Smooth muscle cell (in vitro differentiated cells): Measurements from ENCODE around the gene AMY2A. TPM values are rescaled to one million over a fixed set of nuclear protein-coding genes. Genes with fewer than 3 reads are reported as not detected.
"Not testable (repeated sequence)": the region's sequence is repeated elsewhere in the genome, so short reads cannot be mapped to it uniquely, and the experiment has no call there.

Experiments
- DNase-seq: peaks from one replicate; lab custom pipeline; 2025; ENCODE audit not compliant: unreplicated experiment; lab: John Stamatoyannopoulos, UW
- H2AFZ ChIP-seq: fragments of 200-600 bp; sonication (generic); 2 replicates; pipeline ENCODE4 v1.6.0; 2016; ENCODE audit warnings: antibody characterized with exemption, low read depth, mild to moderate bottlenecking
- H3F3A ChIP-seq: fragments of 200-600 bp; sonication (generic); 2 replicates; pipeline ENCODE4 v1.6.0; 2017; ENCODE audit warnings: antibody characterized with exemption, low read depth
- H3K27ac ChIP-seq: fragments of 200-600 bp; sonication (generic); 2 replicates; pipeline ENCODE4 v1.5.1; 2016; ENCODE audit warnings: low read depth, mild to moderate bottlenecking
- H3K27me3 ChIP-seq: fragments of 200-600 bp; sonication (generic); 2 replicates; pipeline ENCODE4 v1.6.1; 2016; ENCODE audit warnings: low read depth, mild to moderate bottlenecking
- H3K36me3 ChIP-seq: fragments of 200-600 bp; sonication (generic); 2 replicates; pipeline ENCODE4 v1.5.1; 2016; ENCODE audit warnings: low read depth
- H3K4me1 ChIP-seq: fragments of 200-600 bp; sonication (generic); 2 replicates; pipeline ENCODE4 v1.5.1; 2016; ENCODE audit warnings: low read depth
- H3K4me2 ChIP-seq: fragments of 200-600 bp; sonication (generic); 2 replicates; pipeline ENCODE4 v1.6.0; 2016; ENCODE audit warnings: mild to moderate bottlenecking
- H3K4me3 ChIP-seq: fragments of 200-600 bp; sonication (generic); 2 replicates; pipeline ENCODE4 v1.5.1; 2016; ENCODE audit warnings: mild to moderate bottlenecking
- H3K79me2 ChIP-seq: fragments of 200-600 bp; sonication (generic); 2 replicates; pipeline ENCODE4 v1.6.0; 2016; ENCODE audit warnings: low read depth, mild to moderate bottlenecking
- H3K9ac ChIP-seq: fragments of 200-600 bp; sonication (generic); 2 replicates; pipeline ENCODE4 v1.6.0; 2016; ENCODE audit warnings: low read depth
- H3K9me3 ChIP-seq: fragments of 200-600 bp; sonication (generic); replicated peaks from 2 replicates; pipeline ENCODE4 v1.5.1; 2016; ENCODE audit warnings: low read depth
- H4K20me1 ChIP-seq: fragments of 200-600 bp; sonication (generic); 2 replicates; pipeline ENCODE4 v1.6.0; 2016; ENCODE audit warnings: low read depth
- WGBS: methylation state at CpG from one replicate; pipeline ENCODE4 v1.1.7; 2016; ENCODE audit warnings: low lambda C conversion rate; 5-methylcytosine and 5-hydroxymethylcytosine counted together
- polyA plus RNA-seq: library from polyadenylated mRNA; unstranded; fragments of >200 nt; fragmentation: Nextera tagmentation; extraction: Ambion mirVana; gene quantifications from 2 replicates; pipeline ENCODE4 v1.2.1, GENCODE V29; 2016
- total RNA-seq: library from RNA; depleted of rRNA; stranded (reverse); fragments of >200 nt; gene quantifications from 2 replicates; pipeline ENCODE4 v1.2.3, GENCODE V29; 2014
- TF ChIP-seq, protein P1 (sequence below): fragments of 200-600 bp; sonication (generic); IDR thresholded peaks from 2 replicates; pipeline ENCODE4 v1.5.1; 2017; ENCODE audit warnings: borderline replicate concordance, mild to moderate bottlenecking, antibody characterized with exemption; ENCODE audit not compliant: insufficient read depth, poor library complexity, severe bottlenecking

Gene AMY2A
- total and polyA plus RNA-seq, 2 experiments from 2014 or later, result not detected

DNA sequence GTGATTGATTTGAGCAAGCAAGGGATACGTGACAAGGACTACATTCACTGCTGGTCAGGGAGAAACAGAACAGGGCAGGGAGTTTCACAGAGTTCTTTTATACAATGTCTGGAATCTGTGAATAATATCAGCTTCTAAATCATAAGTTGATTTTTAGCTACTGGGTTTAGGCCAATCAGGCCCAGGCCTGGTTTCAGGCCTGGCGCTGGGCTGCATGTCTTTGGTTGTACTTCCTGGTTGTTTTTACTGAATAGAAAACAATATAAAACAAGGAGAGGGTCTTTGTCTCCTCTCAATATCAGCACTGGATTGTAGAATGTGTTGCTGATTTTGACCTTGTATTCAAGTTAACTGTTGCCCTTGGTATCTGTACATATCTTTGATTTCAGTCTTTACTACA is 865 bp upstream of the AMY2A start:
- no peak overlapping the region for H3K9ac ChIP-seq
- DNase-seq, result no peak
- H3F3A ChIP-seq, result no peaks in the 10 kb centered on the region
- TF ChIP-seq, protein P1, sequence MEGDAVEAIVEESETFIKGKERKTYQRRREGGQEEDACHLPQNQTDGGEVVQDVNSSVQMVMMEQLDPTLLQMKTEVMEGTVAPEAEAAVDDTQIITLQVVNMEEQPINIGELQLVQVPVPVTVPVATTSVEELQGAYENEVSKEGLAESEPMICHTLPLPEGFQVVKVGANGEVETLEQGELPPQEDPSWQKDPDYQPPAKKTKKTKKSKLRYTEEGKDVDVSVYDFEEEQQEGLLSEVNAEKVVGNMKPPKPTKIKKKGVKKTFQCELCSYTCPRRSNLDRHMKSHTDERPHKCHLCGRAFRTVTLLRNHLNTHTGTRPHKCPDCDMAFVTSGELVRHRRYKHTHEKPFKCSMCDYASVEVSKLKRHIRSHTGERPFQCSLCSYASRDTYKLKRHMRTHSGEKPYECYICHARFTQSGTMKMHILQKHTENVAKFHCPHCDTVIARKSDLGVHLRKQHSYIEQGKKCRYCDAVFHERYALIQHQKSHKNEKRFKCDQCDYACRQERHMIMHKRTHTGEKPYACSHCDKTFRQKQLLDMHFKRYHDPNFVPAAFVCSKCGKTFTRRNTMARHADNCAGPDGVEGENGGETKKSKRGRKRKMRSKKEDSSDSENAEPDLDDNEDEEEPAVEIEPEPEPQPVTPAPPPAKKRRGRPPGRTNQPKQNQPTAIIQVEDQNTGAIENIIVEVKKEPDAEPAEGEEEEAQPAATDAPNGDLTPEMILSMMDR, result no peak
- no peaks in the 10 kb centered on the region for H3K27me3 ChIP-seq
- no peak overlapping the region for H2AFZ ChIP-seq
- H3K4me1 ChIP-seq, result no peaks in the 10 kb centered on the region
- H3K9me3 ChIP-seq, result no peaks in the 10 kb centered on the region
- no peaks in the 10 kb centered on the region for H3K79me2 ChIP-seq
- no peak overlapping the region for H3K4me3 ChIP-seq
- H3K27ac ChIP-seq, result no peak overlapping the region
- no peaks in the 10 kb centered on the region for H4K20me1 ChIP-seq
- H3K4me2 ChIP-seq, result no peak overlapping the region
- H3K36me3 ChIP-seq, result no peaks in the 10 kb centered on the region
- 89% methylated on average over 2 of the region's 2 CpGs for WGBS

DNA sequence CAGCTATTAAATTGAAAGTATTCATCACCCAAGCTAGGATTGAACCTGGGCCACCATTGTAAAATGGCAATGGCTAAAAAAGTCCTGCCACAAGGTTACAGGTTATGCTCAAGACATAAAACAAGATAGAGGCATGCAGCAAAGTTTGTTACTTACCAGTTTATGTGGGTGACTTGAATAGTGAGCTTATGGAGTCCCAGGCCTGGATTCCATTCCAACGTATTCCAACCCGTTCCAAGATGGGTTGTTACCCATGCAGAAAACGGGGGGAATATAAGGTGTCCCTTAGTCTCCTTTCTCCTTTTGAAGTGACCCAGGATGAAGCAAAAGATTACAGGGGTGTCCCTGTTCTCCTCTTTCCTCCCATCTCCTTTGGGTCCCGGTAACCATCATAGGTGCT is 10.2 kb downstream of the AMY2A start:
- 77% methylated on average over 4 of the region's 4 CpGs for WGBS
- H3K27ac ChIP-seq, H3K4me3 ChIP-seq, H2AFZ ChIP-seq, H3F3A ChIP-seq, H3K27me3 ChIP-seq, H4K20me1 ChIP-seq, H3K9me3 ChIP-seq, H3K79me2 ChIP-seq, H3K36me3 ChIP-seq, H3K9ac ChIP-seq, DNase-seq, H3K4me1 ChIP-seq, H3K4me2 ChIP-seq: not testable (repeated sequence)

DNA sequence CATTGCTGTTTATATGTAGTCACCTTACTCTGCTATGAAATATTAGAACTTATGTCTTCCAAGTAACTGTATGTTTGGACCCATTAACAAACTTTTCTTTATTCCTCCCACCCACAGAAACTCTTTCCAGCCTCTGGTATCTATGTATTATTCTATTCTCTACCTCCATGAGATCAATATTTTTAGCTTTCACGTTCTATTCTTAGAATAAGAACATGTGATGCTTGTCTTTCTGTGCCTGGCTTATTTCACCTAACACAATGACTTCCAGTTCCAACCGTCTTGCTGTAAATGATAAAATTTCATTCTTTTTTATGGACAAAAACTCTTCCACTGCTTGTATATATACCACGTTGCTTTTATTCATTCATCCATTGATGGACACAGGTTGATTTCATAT is 24.0 kb downstream of the AMY2A start:
- DNase-seq, H2AFZ ChIP-seq, H3K4me1 ChIP-seq, H3K9ac ChIP-seq, H3K27ac ChIP-seq, H3K36me3 ChIP-seq, H3K79me2 ChIP-seq, H3K27me3 ChIP-seq, H3K4me3 ChIP-seq, H4K20me1 ChIP-seq, H3F3A ChIP-seq, H3K4me2 ChIP-seq, H3K9me3 ChIP-seq: not testable (repeated sequence)
- no CpG with 5 or more reads among the region's 3 CpGs for WGBS

DNA sequence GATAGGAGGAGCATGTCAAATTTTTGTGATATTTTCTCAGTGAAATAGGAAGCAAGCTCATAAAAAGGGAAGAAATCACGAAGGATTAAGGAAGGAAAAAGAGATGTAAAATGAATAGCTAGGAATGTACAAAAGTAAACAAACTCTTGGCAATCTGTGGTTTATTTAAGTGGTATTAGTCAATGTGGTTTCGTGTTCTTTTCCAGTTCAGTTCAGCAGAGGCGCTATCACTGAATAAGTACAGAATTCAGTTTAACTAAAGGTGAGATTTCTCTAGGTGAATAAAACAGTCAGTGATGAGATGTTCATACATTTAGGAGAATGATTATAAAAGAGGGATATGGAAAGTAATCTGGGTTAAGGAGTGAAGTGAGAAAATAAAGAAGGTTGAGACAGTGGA is 26.7 kb downstream of the AMY2A start:
- H4K20me1 ChIP-seq, H3F3A ChIP-seq, H3K4me1 ChIP-seq, H3K9ac ChIP-seq, H3K36me3 ChIP-seq, H3K27ac ChIP-seq, H3K4me3 ChIP-seq, H3K9me3 ChIP-seq, H2AFZ ChIP-seq, H3K4me2 ChIP-seq, H3K27me3 ChIP-seq, DNase-seq, H3K79me2 ChIP-seq: not testable (repeated sequence)
- no CpG with 5 or more reads among the region's 3 CpGs for WGBS

DNA sequence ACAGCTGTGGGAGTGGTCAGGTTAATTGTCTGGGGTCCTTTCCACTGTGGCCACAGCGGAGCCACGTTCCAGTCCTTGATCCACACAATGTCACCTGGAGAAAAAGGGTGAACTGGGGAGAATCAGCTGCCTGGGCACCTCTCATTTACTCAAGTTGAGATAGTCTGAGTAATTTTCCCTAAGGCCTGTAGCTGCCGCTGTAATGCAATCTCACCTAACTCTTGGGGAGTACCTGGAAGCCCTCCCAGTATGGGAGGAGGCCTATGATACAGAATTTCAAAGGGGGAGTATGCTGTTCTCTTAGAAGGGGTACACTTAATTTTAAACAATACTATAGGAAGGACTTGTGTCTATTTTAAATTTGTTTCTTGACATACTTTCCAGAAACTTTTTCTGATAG is 33.1 kb downstream of the AMY2A start:
- WGBS, result no CpG with 5 or more reads among the region's 3 CpGs
- not testable (repeated sequence) for H3K4me1 ChIP-seq, H3K9me3 ChIP-seq, H3K4me3 ChIP-seq, H3K27me3 ChIP-seq, DNase-seq, H3K27ac ChIP-seq, H4K20me1 ChIP-seq, H3K4me2 ChIP-seq, H3F3A ChIP-seq, H3K9ac ChIP-seq, H2AFZ ChIP-seq, H3K79me2 ChIP-seq, H3K36me3 ChIP-seq

DNA sequence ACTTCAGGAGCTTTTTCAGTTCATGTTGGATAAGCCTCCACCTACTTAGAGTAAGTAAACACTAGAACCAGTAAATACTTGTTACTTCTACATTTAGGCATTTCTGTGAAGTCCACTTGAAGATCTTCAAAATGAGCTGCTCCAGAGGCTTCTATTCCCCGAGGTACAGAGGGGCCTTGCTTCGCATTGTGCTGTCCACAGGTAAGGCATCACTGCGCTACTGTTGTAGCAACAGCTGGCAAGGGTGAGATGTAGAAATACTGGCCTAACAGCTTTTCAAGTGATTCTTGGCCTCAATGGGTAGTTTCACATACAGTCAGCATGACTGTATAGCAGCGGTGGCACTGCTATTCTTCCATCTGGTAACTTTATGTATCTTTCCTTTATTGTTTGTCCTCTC is 33.7 kb downstream of the AMY2A start:
- not testable (repeated sequence) for DNase-seq
- whole genome bisulfite sequencing, result no CpG with 5 or more reads among the region's 4 CpGs

DNA sequence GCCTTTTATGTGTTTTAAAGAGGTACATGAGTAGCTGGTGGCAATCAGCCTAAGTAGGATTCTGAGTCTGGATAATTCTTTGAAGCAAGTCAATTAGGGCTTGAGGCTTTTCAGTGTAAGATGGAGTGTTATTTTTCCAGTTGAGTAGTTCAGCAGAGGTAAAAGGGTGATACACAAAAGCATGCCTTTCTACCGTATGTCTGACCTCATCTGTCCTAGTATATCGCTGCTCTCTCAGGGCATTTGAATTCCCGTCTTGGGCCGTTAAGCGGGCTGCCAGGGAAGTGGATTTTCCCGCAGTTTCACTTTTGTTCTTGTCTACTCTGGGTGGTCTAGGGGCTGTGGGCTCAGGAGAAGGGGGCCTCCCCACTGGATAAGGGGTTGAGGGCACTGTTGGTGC is 36.9 kb downstream of the AMY2A start:
- H3K9ac ChIP-seq, DNase-seq, H2AFZ ChIP-seq, H3K27me3 ChIP-seq, H3K4me1 ChIP-seq, H3K79me2 ChIP-seq, H3K36me3 ChIP-seq, H3K27ac ChIP-seq, H4K20me1 ChIP-seq, H3K4me2 ChIP-seq, H3K9me3 ChIP-seq, H3K4me3 ChIP-seq, H3F3A ChIP-seq: not testable (repeated sequence)
- no CpG with 5 or more reads among the region's 6 CpGs for WGBS

More for the DNA sequence above, 33.7 kb downstream of the AMY2A start:
- H3K79me2 ChIP-seq, H3F3A ChIP-seq, H3K4me3 ChIP-seq, H3K4me1 ChIP-seq, H4K20me1 ChIP-seq, H3K27me3 ChIP-seq, H2AFZ ChIP-seq, H3K36me3 ChIP-seq, H3K27ac ChIP-seq, H3K4me2 ChIP-seq, H3K9ac ChIP-seq, H3K9me3 ChIP-seq: not testable (repeated sequence)

DNA sequence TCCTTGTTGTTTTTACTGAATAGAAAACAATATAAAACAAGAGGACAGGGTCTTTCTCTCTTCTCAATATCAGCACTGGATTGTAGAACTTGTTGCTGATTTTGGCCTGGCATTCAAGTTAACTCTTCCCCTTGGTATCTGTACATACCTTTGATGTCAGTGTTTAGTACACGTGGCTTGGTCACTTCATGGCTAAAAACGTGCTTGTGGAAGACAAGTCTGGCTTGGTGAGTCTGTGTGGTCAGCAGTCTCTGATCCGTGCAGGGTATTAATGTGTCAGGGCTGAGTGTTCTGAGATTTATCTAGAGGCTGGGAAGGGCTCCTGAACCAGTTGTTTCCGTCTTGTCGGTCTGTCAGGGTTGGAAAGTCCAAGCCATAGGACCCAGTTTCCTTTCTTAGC is 38.2 kb downstream of the AMY2A start, which contains the start of gene AMY1A:
Gene AMY1A (plus strand): TSS at position 301 of the 400 bp plus-strand sequence. CDS start 571 bp downstream, outside the sequence.
- not testable (repeated sequence) for H3F3A ChIP-seq, H3K79me2 ChIP-seq, DNase-seq, H3K9ac ChIP-seq, H4K20me1 ChIP-seq, H3K4me2 ChIP-seq, H3K4me3 ChIP-seq, H3K36me3 ChIP-seq, H2AFZ ChIP-seq, H3K27me3 ChIP-seq, H3K9me3 ChIP-seq, H3K27ac ChIP-seq, H3K4me1 ChIP-seq
- no CpG with 5 or more reads among the region's 5 CpGs for whole genome bisulfite sequencing
